Chondrocyte (in vitro differentiated cells): ENCODE results near the gene MUC22. TPM values are rescaled to one million over a fixed set of nuclear protein-coding genes. Genes with fewer than 3 reads are reported as not detected.

ENCODE experiments used
- DNase-seq: peaks from one replicate; pipeline ENCODE4 v3.0.0; 2021; ENCODE audit warnings: mixed read lengths, low spot score
- H3K27ac Mint-ChIP-seq: one replicate; pipeline ENCODE4 v1.8.0; 2021; ENCODE audit warnings: mild to moderate bottlenecking, moderate library complexity, mixed read lengths; ENCODE audit not compliant: unreplicated experiment
- H3K27me3 Mint-ChIP-seq: 2 replicates; pipeline ENCODE4 v1.8.0; 2021; ENCODE audit warnings: low read depth, mixed read lengths
- H3K36me3 Mint-ChIP-seq: 2 replicates; pipeline ENCODE4 v1.8.0; 2021; ENCODE audit warnings: low read depth, mixed read lengths
- H3K4me1 Mint-ChIP-seq: 2 replicates; pipeline ENCODE4 v1.8.0; 2021; ENCODE audit warnings: low read depth, mild to moderate bottlenecking, mixed read lengths
- H3K4me3 Mint-ChIP-seq: one replicate; pipeline ENCODE4 v1.8.0; 2021; ENCODE audit warnings: mild to moderate bottlenecking, moderate library complexity, mixed read lengths; ENCODE audit not compliant: unreplicated experiment
- H3K9me3 Mint-ChIP-seq: 2 replicates; pipeline ENCODE4 v1.8.0; 2021; ENCODE audit warnings: low read depth, mixed read lengths
- total RNA-seq: library from RNA; stranded (reverse); gene quantifications from 3 replicates; pipeline ENCODE4 v1.2.1, GENCODE V29; 2021
- TF ChIP-seq, protein P1 (sequence below): fragments of 200-600 bp; sonication (generic); IDR thresholded peaks from 2 replicates; pipeline ENCODE4 v1.5.0; 2021; ENCODE audit warnings: antibody characterized with exemption, mild to moderate bottlenecking, moderate library complexity

MUC22 gene
- total RNA-seq, 1 donor from 2014 or later: not detected

GRCh38 chr6:31005249-31006020 is 4.8 kb upstream of the MUC22 start:
- Mint-ChIP-seq H3K4me1 (peaks cover 13% of the 10 kb centered on the region), H3K27ac (no peak overlapping the region), H3K27me3 (no peaks in the 10 kb centered on the region), H3K9me3 (no peaks in the 10 kb centered on the region), H3K36me3 (no peaks in the 10 kb centered on the region), H3K4me3 (no peak overlapping the region)
- TF ChIP-seq, protein P1, sequence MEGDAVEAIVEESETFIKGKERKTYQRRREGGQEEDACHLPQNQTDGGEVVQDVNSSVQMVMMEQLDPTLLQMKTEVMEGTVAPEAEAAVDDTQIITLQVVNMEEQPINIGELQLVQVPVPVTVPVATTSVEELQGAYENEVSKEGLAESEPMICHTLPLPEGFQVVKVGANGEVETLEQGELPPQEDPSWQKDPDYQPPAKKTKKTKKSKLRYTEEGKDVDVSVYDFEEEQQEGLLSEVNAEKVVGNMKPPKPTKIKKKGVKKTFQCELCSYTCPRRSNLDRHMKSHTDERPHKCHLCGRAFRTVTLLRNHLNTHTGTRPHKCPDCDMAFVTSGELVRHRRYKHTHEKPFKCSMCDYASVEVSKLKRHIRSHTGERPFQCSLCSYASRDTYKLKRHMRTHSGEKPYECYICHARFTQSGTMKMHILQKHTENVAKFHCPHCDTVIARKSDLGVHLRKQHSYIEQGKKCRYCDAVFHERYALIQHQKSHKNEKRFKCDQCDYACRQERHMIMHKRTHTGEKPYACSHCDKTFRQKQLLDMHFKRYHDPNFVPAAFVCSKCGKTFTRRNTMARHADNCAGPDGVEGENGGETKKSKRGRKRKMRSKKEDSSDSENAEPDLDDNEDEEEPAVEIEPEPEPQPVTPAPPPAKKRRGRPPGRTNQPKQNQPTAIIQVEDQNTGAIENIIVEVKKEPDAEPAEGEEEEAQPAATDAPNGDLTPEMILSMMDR: no peak
- no peak for DNase-seq

GRCh38 chr6:31007694-31008093 is 2.6 kb upstream of the MUC22 start:
- no peaks in the 10 kb centered on the region for H3K27me3 Mint-ChIP-seq
- H3K4me1 Mint-ChIP-seq: peaks cover 13% of the 10 kb centered on the region
- H3K36me3 Mint-ChIP-seq: no peaks in the 10 kb centered on the region
- H3K9me3 Mint-ChIP-seq: no peaks in the 10 kb centered on the region
- H3K27ac Mint-ChIP-seq: peak overlapping the region; percentile 55
- DNase-seq: no peak
- TF ChIP-seq, protein P1: no peak
- H3K4me3 Mint-ChIP-seq: no peak overlapping the region

DNA sequence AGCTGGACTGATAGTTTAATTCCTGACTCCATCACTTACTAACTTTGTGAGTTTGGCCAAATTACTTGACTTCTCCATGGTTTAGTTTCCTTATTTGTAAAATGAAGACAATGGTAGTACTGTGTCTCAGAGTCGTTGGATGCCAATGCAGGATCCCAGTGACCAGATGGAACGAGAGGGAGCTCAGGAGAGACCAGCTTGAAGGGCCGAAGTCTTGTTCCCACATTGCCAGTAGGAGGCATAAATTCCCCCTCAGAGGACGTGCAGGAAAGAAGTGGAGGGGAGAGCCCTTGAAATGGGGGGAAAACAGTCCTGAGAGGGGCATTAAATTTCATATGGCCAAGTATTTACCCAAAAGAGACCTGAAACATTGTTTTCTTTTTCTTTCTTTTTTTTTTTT is 2.1 kb upstream of the MUC22 start:
- H3K4me3 Mint-ChIP-seq: no peak overlapping the region
- no peaks in the 10 kb centered on the region for H3K36me3 Mint-ChIP-seq
- TF ChIP-seq, protein P1: no peak
- peak overlapping the region; percentile 55 for H3K27ac Mint-ChIP-seq
- peaks cover 13% of the 10 kb centered on the region for H3K4me1 Mint-ChIP-seq
- DNase-seq: no peak
- H3K27me3 Mint-ChIP-seq: no peaks in the 10 kb centered on the region
- H3K9me3 Mint-ChIP-seq: no peaks in the 10 kb centered on the region

DNA sequence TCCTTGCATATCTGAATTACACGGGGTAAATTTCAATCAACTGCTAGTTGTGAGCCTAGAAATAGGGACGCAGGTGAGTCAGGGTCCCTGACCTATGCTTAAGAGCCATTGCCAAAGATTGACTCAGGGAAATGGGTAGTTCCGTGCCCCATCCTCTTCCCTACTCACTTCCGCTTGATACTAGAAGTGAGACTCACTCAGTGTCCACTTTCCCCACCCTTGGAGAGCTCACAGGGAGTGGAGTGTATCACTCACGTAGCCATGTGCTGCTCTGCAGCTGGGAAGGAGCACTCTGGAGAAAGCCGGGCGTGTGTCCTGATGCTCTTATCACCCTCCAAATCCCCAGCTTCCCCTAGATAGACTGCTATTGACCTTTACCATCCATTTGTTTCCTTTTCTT is 543 bp upstream of the MUC22 start:
- peaks cover 3% of the 10 kb centered on the region for H3K9me3 Mint-ChIP-seq
- peaks cover 13% of the 10 kb centered on the region for H3K4me1 Mint-ChIP-seq
- TF ChIP-seq, protein P1: no peak
- H3K27ac Mint-ChIP-seq: no peak overlapping the region
- H3K36me3 Mint-ChIP-seq: peaks cover 2% of the 10 kb centered on the region
- peaks cover 2% of the 10 kb centered on the region for H3K27me3 Mint-ChIP-seq
- no peak overlapping the region for H3K4me3 Mint-ChIP-seq
- DNase-seq: no peak

DNA sequence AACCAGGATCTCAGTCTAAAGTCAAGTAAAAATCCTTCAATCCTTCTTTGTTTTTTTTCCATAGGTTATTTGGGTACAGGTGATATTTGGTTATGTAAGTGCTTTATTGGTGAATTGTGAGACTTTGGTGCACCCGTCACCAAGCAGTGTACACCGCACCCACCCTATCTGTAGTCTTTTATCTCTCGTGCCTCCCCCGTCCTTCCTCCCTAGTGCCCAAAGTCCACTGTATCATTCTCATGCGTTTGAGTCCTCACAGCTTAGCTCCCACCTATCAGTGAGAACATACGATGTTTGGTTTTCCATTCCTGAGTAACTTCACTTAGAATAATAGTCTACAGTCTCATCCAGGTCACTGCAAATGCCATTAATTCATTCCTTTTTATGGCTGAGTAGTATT is 879 bp downstream of the MUC22 start:
- H3K27me3 Mint-ChIP-seq: peaks cover 2% of the 10 kb centered on the region
- peaks cover 15% of the 10 kb centered on the region for H3K9me3 Mint-ChIP-seq
- peaks cover 13% of the 10 kb centered on the region for H3K4me1 Mint-ChIP-seq
- no peak overlapping the region for H3K27ac Mint-ChIP-seq
- H3K4me3 Mint-ChIP-seq: no peak overlapping the region
- TF ChIP-seq, protein P1: no peak
- DNase-seq: no peak
- peaks cover 6% of the 10 kb centered on the region for H3K36me3 Mint-ChIP-seq
